Uterus (tissue), 2 donors: Measurements from ENCODE around the gene CDX2.

ENCODE experiments used
- CTCF ChIP-seq, 4 experiments: fragments of 200-600 bp in 2 of 4; fragments of 450-650 bp in 2 of 4; sonication (generic) in 2 of 4; IDR thresholded peaks; one replicate each; pipeline ENCODE4 v1.5.1; 2016 to 2019; ENCODE audit warnings: antibody characterized with exemption in 4 of 4, mild to moderate bottlenecking in 2 of 4, moderate library complexity in 1 of 4
- POLR2A ChIP-seq, 2 donors: fragments of 450-650 bp; IDR thresholded peaks; one replicate each; pipeline ENCODE4 v1.6.1; 2016; ENCODE audit warnings: antibody characterized with exemption in 2 of 2, mild to moderate bottlenecking in 1 of 2, moderate library complexity in 1 of 2

- TF ChIP-seq CTCF (IDR thresholded peaks at IDR 0.05) (no peak), POLR2A (IDR thresholded peaks at IDR 0.05) (no peak)
These were observed 31.9 kb upstream of the CDX2 start for GRCh38 chr13:28001049-28001448.
